Measurements from ENCODE around the gene ZMAT3.
"Not testable (repeated sequence)": the region's sequence is repeated elsewhere in the genome, so short reads cannot be mapped to it uniquely, and the experiment has no call there.

ZMAT3 gene

GRCh38 chr3:179071323-179072099, at the start of gene ZMAT3:
Gene ZMAT3, minus strand, starts transcription at chr3:179071809. Its CDS starts 4,057 bp downstream, at chr3:179067752.
- peak; percentile 62 to 83 for DNase-seq

GRCh38 chr3:179116816-179117215, 45.2 kb upstream of the ZMAT3 start:
- no peak for DNase-seq

GRCh38 chr3:179115444-179115843, 43.8 kb upstream of the ZMAT3 start:
- not testable (repeated sequence) for DNase-seq

GRCh38 chr3:179113903-179114302, 42.3 kb upstream of the ZMAT3 start:
- no peak for DNase-seq

- no peak for DNase-seq
These were observed 36.5 kb upstream of the ZMAT3 start for GRCh38 chr3:179108086-179108485.

- DNase-seq: no peak
These were observed 36.0 kb upstream of the ZMAT3 start for GRCh38 chr3:179107617-179108016.

GRCh38 chr3:179105881-179106280, 34.3 kb upstream of the ZMAT3 start:
- DNase-seq: no peak

GRCh38 chr3:179100652-179101051, 29.0 kb upstream of the ZMAT3 start:
- peak in 1 of 2 experiments; percentile 8 for DNase-seq

GRCh38 chr3:179098388-179099077, 26.9 kb upstream of the ZMAT3 start:
- no peak for DNase-seq

- no peak for DNase-seq
These were observed 22.2 kb upstream of the ZMAT3 start for GRCh38 chr3:179093807-179094206.

GRCh38 chr3:179091113-179091512, 19.5 kb upstream of the ZMAT3 start:
- DNase-seq: no peak

GRCh38 chr3:179088306-179088705, 16.7 kb upstream of the ZMAT3 start:
- DNase-seq: peak in 1 of 2 experiments; percentile 14

GRCh38 chr3:179083977-179084376, 12.4 kb upstream of the ZMAT3 start:
- DNase-seq: no peak

- no peak for DNase-seq
These were observed 10.8 kb upstream of the ZMAT3 start for GRCh38 chr3:179082416-179082815.

GRCh38 chr3:179081885-179082284, 10.3 kb upstream of the ZMAT3 start:
- DNase-seq: no peak

GRCh38 chr3:179079537-179079936, 7.9 kb upstream of the ZMAT3 start:
- no peak for DNase-seq

- DNase-seq: no peak
These were observed 4.8 kb upstream of the ZMAT3 start for GRCh38 chr3:179076243-179077027.

- no peak for DNase-seq
These were observed 3.0 kb upstream of the ZMAT3 start for GRCh38 chr3:179074656-179075055.

GRCh38 chr3:179073816-179074215, 2.2 kb upstream of the ZMAT3 start:
- no peak for DNase-seq

- no peak for DNase-seq
These were observed 460 bp upstream of the ZMAT3 start for GRCh38 chr3:179072100-179072438.

- DNase-seq: no peak
These were observed 634 bp downstream of the ZMAT3 start for GRCh38 chr3:179071027-179071322.

- no peak for DNase-seq
These were observed 1.7 kb downstream of the ZMAT3 start for GRCh38 chr3:179069762-179070390.

- peak in 1 of 2 experiments; percentile 15 for DNase-seq
These were observed 2.7 kb downstream of the ZMAT3 start for GRCh38 chr3:179068779-179069530.
